HS-5 (cell line): ENCODE data around the gene FAM78A.

Experiments used
- DNase-seq: peaks from one replicate; pipeline ENCODE4 v3.0.0-alpha.2; 2012; ENCODE audit warnings: low read depth

FAM78A gene

GRCh38 chr9:131276094-131276888 lies at the start of gene FAM78A:
TSS of gene FAM78A (minus strand) at chr9:131276510. CDS start at chr9:131276179, 331 bp downstream.
- no peak for DNase-seq

- no peak for DNase-seq
Measured at GRCh38 chr9:131324736-131325679, 48.7 kb upstream of the FAM78A start.

- no peak for DNase-seq
Measured at GRCh38 chr9:131323629-131324028, 47.3 kb upstream of the FAM78A start.

GRCh38 chr9:131320031-131320685 lies 43.8 kb upstream of the FAM78A start:
- DNase-seq: no peak

GRCh38 chr9:131319486-131319885 lies 43.2 kb upstream of the FAM78A start:
- DNase-seq: no peak

- DNase-seq: no peak
Measured at GRCh38 chr9:131318231-131319085, 42.1 kb upstream of the FAM78A start.

- DNase-seq: no peak
Measured at GRCh38 chr9:131312822-131313770, 36.8 kb upstream of the FAM78A start.

GRCh38 chr9:131312246-131312645 lies 35.9 kb upstream of the FAM78A start:
- no peak for DNase-seq

GRCh38 chr9:131310833-131311554 lies 34.7 kb upstream of the FAM78A start:
- DNase-seq: no peak

GRCh38 chr9:131309530-131310276 lies 33.4 kb upstream of the FAM78A start:
- no peak for DNase-seq

- DNase-seq: no peak
Measured at GRCh38 chr9:131308906-131309529, 32.7 kb upstream of the FAM78A start.

GRCh38 chr9:131308452-131308851 lies 32.1 kb upstream of the FAM78A start:
- DNase-seq: no peak

- DNase-seq: no peak
Measured at GRCh38 chr9:131307974-131308373, 31.7 kb upstream of the FAM78A start.

- DNase-seq: no peak
Measured at GRCh38 chr9:131306397-131307004, 30.2 kb upstream of the FAM78A start.

GRCh38 chr9:131304676-131305355 lies 28.5 kb upstream of the FAM78A start:
- no peak for DNase-seq

- no peak for DNase-seq
Measured at GRCh38 chr9:131303381-131304321, 27.3 kb upstream of the FAM78A start.
